Lung (tissue), 12 donors: ENCODE data around the gene SIM2. TPM values are rescaled to one million over a fixed set of nuclear protein-coding genes. Genes with fewer than 3 reads are reported as not detected.

Experiments used
- ATAC-seq: fragments of 200-7000 bp; cut with Tn5 transposase; one replicate; pipeline ENCODE4 v1.9.1; 2020; ENCODE audit warnings: moderate number of reproducible peaks; ENCODE audit not compliant: insufficient read depth, low FRiP score
- DNase-seq, 3 donors: peaks; one replicate each; pipeline ENCODE4 v3.0.0-alpha.2; 2013 to 2017
- H3K27ac ChIP-seq, 2 donors: one replicate each; pipeline ENCODE4 v1.5.1; 2013; ENCODE audit warnings: mild to moderate bottlenecking in 2 of 2, moderate library complexity in 2 of 2, control low read depth in 1 of 2, inconsistent platforms in 1 of 2, low read depth in 1 of 2, low read length in 1 of 2
- H3K27me3 ChIP-seq, 3 donors: one replicate each; pipeline ENCODE4 v1.5.1; 2013; ENCODE audit warnings: low read length in 2 of 3; ENCODE audit not compliant: control insufficient read depth in 3 of 3, insufficient read depth in 3 of 3
- H3K36me3 ChIP-seq, 4 donors: one replicate each; pipeline ENCODE4 v1.5.1; 2013; ENCODE audit warnings: low read length in 4 of 4, mild to moderate bottlenecking in 1 of 4, moderate library complexity in 1 of 4; ENCODE audit not compliant: control insufficient read depth in 4 of 4, insufficient read depth in 4 of 4
- H3K4me1 ChIP-seq, 5 donors: one replicate each; pipeline ENCODE4 v1.5.1; 2013; ENCODE audit warnings: low read length in 5 of 5, mild to moderate bottlenecking in 2 of 5, moderate library complexity in 1 of 5; ENCODE audit not compliant: control insufficient read depth in 5 of 5, insufficient read depth in 5 of 5
- H3K4me3 ChIP-seq: one replicate; pipeline ENCODE4 v1.5.1; 2013; ENCODE audit warnings: mild to moderate bottlenecking, control low read depth, moderate library complexity
- H3K9ac ChIP-seq, 2 donors: one replicate each; pipeline ENCODE4 v1.5.1; 2013; ENCODE audit warnings: low read length in 2 of 2, control low read depth in 1 of 2; ENCODE audit not compliant: insufficient read depth in 1 of 2
- H3K9me3 ChIP-seq, 4 donors: one replicate each; pipeline ENCODE4 v1.5.1; 2013; ENCODE audit warnings: low read length in 3 of 4, mild to moderate bottlenecking in 1 of 4, moderate library complexity in 1 of 4; ENCODE audit not compliant: control insufficient read depth in 4 of 4, insufficient read depth in 3 of 4
- WGBS, 2 donors: extraction: QIAGEN DNeasy Blood & Tissue Kit; methylation state at CpG; one replicate each; pipeline ENCODE4 v1.1.7; 2013; 5-methylcytosine and 5-hydroxymethylcytosine counted together
- polyA plus RNA-seq, 2 donors: library from polyadenylated mRNA; stranded (reverse); fragments of 200-250 nt; gene quantifications; one replicate each; pipeline ENCODE4 v1.2.1, GENCODE V29; 2013
- total RNA-seq, 2 donors: library from RNA; depleted of rRNA in 1 of 2; stranded (reverse); fragments of >200 nt in 1 of 2; gene quantifications; one replicate each; pipeline ENCODE4 v1.2.1, GENCODE V29; 2014 to 2021
- TF ChIP-seq, protein P1 (sequence below): IDR thresholded peaks from 2 replicates; pipeline ENCODE4 v1.5.1; 2012; ENCODE audit warnings: mild to moderate bottlenecking; ENCODE audit errors: control extremely low read depth, extremely low read depth
- donor health status: control.
- donor health status: control.
- donor health status: Bipolar disorder and iron deficiency.
- donor health status: healthy.
- donor health status: DM: yes; HTN: yes; CAD: no.

The SIM2 gene
- total and polyA plus RNA-seq, 4 donors = not detected

DNA sequence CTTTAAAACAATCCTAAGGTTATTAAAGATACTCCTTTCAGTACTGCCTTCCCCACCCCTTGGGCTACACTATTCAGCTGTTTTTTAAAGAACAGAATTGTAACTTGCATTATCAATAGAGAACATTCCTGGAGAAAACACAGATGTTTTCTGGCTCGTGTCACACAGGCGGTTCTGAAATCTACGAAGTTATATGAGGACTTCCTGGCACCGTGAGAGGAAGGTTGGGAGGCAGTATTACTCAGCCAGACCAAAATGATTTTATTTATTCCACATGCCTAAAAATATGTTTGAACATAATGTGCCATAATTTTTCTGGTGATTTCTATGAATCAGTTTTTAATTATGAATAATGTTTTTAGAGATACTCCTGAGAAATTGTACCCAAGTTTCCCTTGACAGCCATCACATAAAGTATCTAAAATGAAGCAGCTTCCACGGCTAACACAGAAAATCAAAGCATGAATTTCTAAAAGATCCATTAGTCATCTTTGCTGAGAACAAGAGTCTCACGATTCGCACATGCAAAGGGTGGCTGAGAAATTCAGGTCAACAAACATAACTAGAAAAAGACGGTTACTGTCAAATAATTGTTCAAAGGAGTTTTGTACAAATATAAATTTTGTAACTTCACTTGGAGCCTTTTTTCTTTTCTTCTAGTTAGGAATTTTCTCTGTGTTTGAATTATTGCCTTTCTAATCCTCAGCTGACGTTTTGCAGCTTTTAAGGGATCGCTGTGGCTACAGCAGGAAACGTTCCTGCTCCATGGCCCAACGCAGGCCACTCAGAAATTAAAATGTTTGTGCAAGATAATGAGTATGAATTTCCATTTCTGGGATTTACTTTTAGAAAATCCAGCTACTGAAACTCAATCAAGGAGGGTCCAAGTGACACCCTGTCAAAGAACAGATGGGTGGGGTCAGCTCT, 8.0 kb upstream of the SIM2 start:
- Histone ChIP-seq H3K36me3 (no peaks in the 10 kb centered on the region), H3K9ac (no peak overlapping the region), H3K27me3 (peaks cover 24 to 90% (median 73%) of the 10 kb centered on the region in 3 donors), H3K27ac (no peak overlapping the region), H3K4me1 (peaks cover 0 to 6% (median 0%) of the 10 kb centered on the region in 5 donors), H3K9me3 (peaks cover 0 to 11% (median 2%) of the 10 kb centered on the region in 4 donors), H3K4me3 (no peak overlapping the region)
- 12 to 16% methylated on average over 12 of the region's 12 CpGs for WGBS, 2 donors
- ATAC-seq = no peak
- peak in 1 of 3 donors; percentile 22 for DNase-seq
- TF ChIP-seq, protein P1, sequence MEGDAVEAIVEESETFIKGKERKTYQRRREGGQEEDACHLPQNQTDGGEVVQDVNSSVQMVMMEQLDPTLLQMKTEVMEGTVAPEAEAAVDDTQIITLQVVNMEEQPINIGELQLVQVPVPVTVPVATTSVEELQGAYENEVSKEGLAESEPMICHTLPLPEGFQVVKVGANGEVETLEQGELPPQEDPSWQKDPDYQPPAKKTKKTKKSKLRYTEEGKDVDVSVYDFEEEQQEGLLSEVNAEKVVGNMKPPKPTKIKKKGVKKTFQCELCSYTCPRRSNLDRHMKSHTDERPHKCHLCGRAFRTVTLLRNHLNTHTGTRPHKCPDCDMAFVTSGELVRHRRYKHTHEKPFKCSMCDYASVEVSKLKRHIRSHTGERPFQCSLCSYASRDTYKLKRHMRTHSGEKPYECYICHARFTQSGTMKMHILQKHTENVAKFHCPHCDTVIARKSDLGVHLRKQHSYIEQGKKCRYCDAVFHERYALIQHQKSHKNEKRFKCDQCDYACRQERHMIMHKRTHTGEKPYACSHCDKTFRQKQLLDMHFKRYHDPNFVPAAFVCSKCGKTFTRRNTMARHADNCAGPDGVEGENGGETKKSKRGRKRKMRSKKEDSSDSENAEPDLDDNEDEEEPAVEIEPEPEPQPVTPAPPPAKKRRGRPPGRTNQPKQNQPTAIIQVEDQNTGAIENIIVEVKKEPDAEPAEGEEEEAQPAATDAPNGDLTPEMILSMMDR = no peak

DNA sequence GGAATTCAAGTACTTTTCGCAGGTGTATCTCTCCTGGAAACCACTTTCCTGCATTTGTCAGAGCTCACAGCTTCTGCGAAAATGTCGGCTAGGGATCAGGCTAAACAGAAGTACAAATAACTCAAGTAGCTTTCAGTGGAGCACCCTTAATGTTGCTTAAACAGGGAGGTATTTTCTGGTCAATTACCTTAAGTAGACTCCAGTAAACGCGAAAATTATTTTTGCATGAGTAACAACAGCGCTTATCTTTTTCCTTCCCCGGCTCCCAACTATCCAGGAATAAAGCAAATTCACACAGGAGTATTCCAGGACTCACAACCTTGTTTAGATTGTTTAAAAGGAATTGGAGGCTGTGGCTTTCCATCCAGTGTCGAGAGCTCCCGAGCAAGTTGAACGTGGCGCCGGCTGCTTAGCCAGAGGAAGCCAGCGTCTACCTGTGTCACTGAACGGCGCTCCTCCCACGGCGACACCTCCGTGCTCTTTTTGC, 7.3 kb upstream of the SIM2 start:
- Histone ChIP-seq H3K4me1 (peaks cover 0 to 6% (median 0%) of the 10 kb centered on the region in 5 donors), H3K9me3 (peaks cover 0 to 12% (median 2%) of the 10 kb centered on the region in 4 donors), H3K9ac (no peak overlapping the region), H3K27me3 (peaks cover 24 to 94% (median 80%) of the 10 kb centered on the region in 3 donors), H3K36me3 (no peaks in the 10 kb centered on the region), H3K27ac (no peak overlapping the region), H3K4me3 (no peak overlapping the region)
- DNase-seq (peak in 1 of 3 donors; percentile 19), ATAC-seq (peak; percentile 44)
- 9% methylated on average over 18 of the region's 18 CpGs for WGBS, 2 donors
- TF ChIP-seq, protein P1 = no peak

GRCh38 chr21:36692114-36692834, 6.6 kb upstream of the SIM2 start:
- Histone ChIP-seq H3K9me3 (peaks cover 0 to 13% (median 2%) of the 10 kb centered on the region in 4 donors), H3K27me3 (peaks cover 25 to 95% (median 87%) of the 10 kb centered on the region in 3 donors), H3K4me3 (no peak overlapping the region), H3K4me1 (peaks cover 0 to 7% (median 0%) of the 10 kb centered on the region in 5 donors), H3K27ac (no peak overlapping the region), H3K36me3 (no peaks in the 10 kb centered on the region), H3K9ac (no peak overlapping the region)
- ATAC-seq = no peak
- TF ChIP-seq, protein P1 = no peak
- DNase-seq = peak in 1 of 3 donors; percentile 39
- WGBS, 2 donors = 12% methylated on average over 34 of the region's 34 CpGs
